Measurements from ENCODE around the gene FILIP1L.
A peak's percentile ranks its signal among the peaks of the same experiment; 100 is the strongest.
"Not testable (repeated sequence)": the region's sequence is repeated elsewhere in the genome, so short reads cannot be mapped to it uniquely, and the experiment has no call there.

The FILIP1L gene

GRCh38 chr3:100073714-100074307 lies 40.5 kb downstream of the FILIP1L start:
- DNase-seq (ENCODE audit: low read depth): no peak

- DNase-seq (ENCODE audit: low read depth): no peak
Measured at GRCh38 chr3:100073049-100073713, 41.1 kb downstream of the FILIP1L start.

GRCh38 chr3:100072326-100073048 lies 41.8 kb downstream of the FILIP1L start:
- DNase-seq (ENCODE audit: low read depth): no peak

GRCh38 chr3:100069472-100069871 lies 44.8 kb downstream of the FILIP1L start:
- DNase-seq (ENCODE audit: low read depth): no peak

- DNase-seq (ENCODE audit: low read depth): peak; percentile 67
Measured at GRCh38 chr3:100068826-100069225, 45.5 kb downstream of the FILIP1L start.

GRCh38 chr3:100067589-100067988 lies 46.7 kb downstream of the FILIP1L start:
- no peak for DNase-seq (ENCODE audit: low read depth)

- DNase-seq (ENCODE audit: low read depth): no peak
Measured at GRCh38 chr3:100063929-100064461, 50.3 kb downstream of the FILIP1L start.

GRCh38 chr3:100062665-100063064 lies 51.6 kb downstream of the FILIP1L start:
- DNase-seq (ENCODE audit: low read depth): no peak

- no peak for DNase-seq (ENCODE audit: low read depth)
Measured at GRCh38 chr3:100060685-100061484, 53.4 kb downstream of the FILIP1L start.

- no peak for DNase-seq (ENCODE audit: low read depth)
Measured at GRCh38 chr3:100059472-100059871, 54.8 kb downstream of the FILIP1L start.

- DNase-seq (ENCODE audit: low read depth): no peak
Measured at GRCh38 chr3:100057716-100058575, 56.4 kb downstream of the FILIP1L start.

GRCh38 chr3:100053951-100054620 lies 60.2 kb downstream of the FILIP1L start:
- no peak for DNase-seq (ENCODE audit: low read depth)

GRCh38 chr3:100051513-100051912 lies 62.8 kb downstream of the FILIP1L start:
- DNase-seq (ENCODE audit: low read depth): not testable (repeated sequence)

GRCh38 chr3:100048248-100048647 lies 66.1 kb downstream of the FILIP1L start:
- no peak for DNase-seq (ENCODE audit: low read depth)

GRCh38 chr3:100047455-100048141 lies 66.7 kb downstream of the FILIP1L start:
- DNase-seq (ENCODE audit: low read depth): no peak

GRCh38 chr3:100046986-100047385 lies 67.3 kb downstream of the FILIP1L start:
- DNase-seq (ENCODE audit: low read depth): no peak

GRCh38 chr3:100045696-100046095 lies 68.6 kb downstream of the FILIP1L start:
- no peak for DNase-seq (ENCODE audit: low read depth)

- DNase-seq (ENCODE audit: low read depth): no peak
Measured at GRCh38 chr3:100044369-100044768, 69.9 kb downstream of the FILIP1L start.

GRCh38 chr3:100043271-100043670 lies 71.0 kb downstream of the FILIP1L start:
- DNase-seq (ENCODE audit: low read depth): no peak
